ENCODE results near the gene STING1.
"Not testable (repeated sequence)": the region's sequence is repeated elsewhere in the genome, so short reads cannot be mapped to it uniquely, and the experiment has no call there.

The STING1 gene

GRCh38 chr5:139482050-139482889 is at the start of gene STING1:
Gene STING1 (minus strand): TSS chr5:139482758. CDS start chr5:139481704, 1,054 bp downstream.
- DNase-seq (ENCODE audit: low read depth): peak; percentile 96

GRCh38 chr5:139531772-139532169 is 49.2 kb upstream of the STING1 start:
- no peak for DNase-seq (ENCODE audit: low read depth)

- not testable (repeated sequence) for DNase-seq (ENCODE audit: low read depth)
Observed at GRCh38 chr5:139530079-139530478, 47.5 kb upstream of the STING1 start.

GRCh38 chr5:139528695-139529094 is 46.1 kb upstream of the STING1 start:
- not testable (repeated sequence) for DNase-seq (ENCODE audit: low read depth)

- not testable (repeated sequence) for DNase-seq (ENCODE audit: low read depth)
Observed at GRCh38 chr5:139527896-139528467, 45.4 kb upstream of the STING1 start.

- not testable (repeated sequence) for DNase-seq (ENCODE audit: low read depth)
Observed at GRCh38 chr5:139527090-139527470, 44.5 kb upstream of the STING1 start.

GRCh38 chr5:139526309-139527089 is 43.9 kb upstream of the STING1 start:
- DNase-seq (ENCODE audit: low read depth): not testable (repeated sequence)

GRCh38 chr5:139525586-139526308 is 43.2 kb upstream of the STING1 start:
- DNase-seq (ENCODE audit: low read depth): not testable (repeated sequence)

- no peak for DNase-seq (ENCODE audit: low read depth)
Observed at GRCh38 chr5:139524940-139525585, 42.5 kb upstream of the STING1 start.

GRCh38 chr5:139524446-139524845 is 41.9 kb upstream of the STING1 start:
- no peak for DNase-seq (ENCODE audit: low read depth)

GRCh38 chr5:139523635-139524445 is 41.3 kb upstream of the STING1 start:
- DNase-seq (ENCODE audit: low read depth): no peak

GRCh38 chr5:139517683-139518564 is 35.4 kb upstream of the STING1 start:
- DNase-seq (ENCODE audit: low read depth): peak; percentile 75

GRCh38 chr5:139514486-139514856 is 31.9 kb upstream of the STING1 start:
- no peak for DNase-seq (ENCODE audit: low read depth)

GRCh38 chr5:139513852-139514485 is 31.4 kb upstream of the STING1 start:
- DNase-seq (ENCODE audit: low read depth): no peak

GRCh38 chr5:139513434-139513833 is 30.9 kb upstream of the STING1 start:
- peak; percentile 64 for DNase-seq (ENCODE audit: low read depth)

- DNase-seq (ENCODE audit: low read depth): no peak
Observed at GRCh38 chr5:139512786-139513390, 30.3 kb upstream of the STING1 start.

GRCh38 chr5:139504722-139505121 is 22.2 kb upstream of the STING1 start:
- DNase-seq (ENCODE audit: low read depth): not testable (repeated sequence)

- not testable (repeated sequence) for DNase-seq (ENCODE audit: low read depth)
Observed at GRCh38 chr5:139503879-139504278, 21.3 kb upstream of the STING1 start.
